Measurements from ENCODE around the gene PPP4R4. TPM values are rescaled to one million over a fixed set of nuclear protein-coding genes. Genes with fewer than 3 reads are reported as not detected.

Gene PPP4R4
- total RNA-seq, 4 donors from 2014 or later: 0.56 to 8.6 (median 1.7) TPM

DNA sequence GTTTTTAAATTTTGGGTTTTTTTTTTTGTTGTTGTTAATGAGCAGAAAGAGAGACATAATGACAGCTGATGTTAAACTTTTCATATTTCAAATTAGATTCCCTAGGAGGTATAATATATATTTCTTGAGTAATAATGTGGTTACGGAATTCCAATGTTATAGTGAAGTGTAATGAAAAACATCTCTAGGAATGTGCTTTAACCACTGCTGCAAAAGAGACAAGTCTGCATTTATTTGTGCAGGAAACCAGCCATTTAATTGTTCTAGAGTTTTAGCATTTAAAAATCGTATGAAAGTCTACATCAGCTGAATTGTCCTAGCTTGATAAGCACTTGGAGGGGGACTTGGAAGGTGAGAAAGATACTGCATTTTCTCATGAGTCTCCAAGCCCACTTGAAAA, 104.6 kb downstream of the PPP4R4 start:
- H3K4me3 ChIP-seq (ENCODE audit: low read depth, poor library complexity, severe bottlenecking): no peak overlapping the region
- DNase-seq (ENCODE audit: low spot score in 2 of 2): no peak
- WGBS, 2 donors: 65 to 69% methylated on average over 2 of the region's 2 CpGs
- intact Hi-C loops (cut with DNase I; ENCODE audit: low total_unique reads): no loop called here
- no peak for TF ChIP-seq POLR2A (IDR thresholded peaks at IDR 0.05)
- no peak for TF ChIP-seq CTCF (IDR thresholded peaks at IDR 0.05)

DNA sequence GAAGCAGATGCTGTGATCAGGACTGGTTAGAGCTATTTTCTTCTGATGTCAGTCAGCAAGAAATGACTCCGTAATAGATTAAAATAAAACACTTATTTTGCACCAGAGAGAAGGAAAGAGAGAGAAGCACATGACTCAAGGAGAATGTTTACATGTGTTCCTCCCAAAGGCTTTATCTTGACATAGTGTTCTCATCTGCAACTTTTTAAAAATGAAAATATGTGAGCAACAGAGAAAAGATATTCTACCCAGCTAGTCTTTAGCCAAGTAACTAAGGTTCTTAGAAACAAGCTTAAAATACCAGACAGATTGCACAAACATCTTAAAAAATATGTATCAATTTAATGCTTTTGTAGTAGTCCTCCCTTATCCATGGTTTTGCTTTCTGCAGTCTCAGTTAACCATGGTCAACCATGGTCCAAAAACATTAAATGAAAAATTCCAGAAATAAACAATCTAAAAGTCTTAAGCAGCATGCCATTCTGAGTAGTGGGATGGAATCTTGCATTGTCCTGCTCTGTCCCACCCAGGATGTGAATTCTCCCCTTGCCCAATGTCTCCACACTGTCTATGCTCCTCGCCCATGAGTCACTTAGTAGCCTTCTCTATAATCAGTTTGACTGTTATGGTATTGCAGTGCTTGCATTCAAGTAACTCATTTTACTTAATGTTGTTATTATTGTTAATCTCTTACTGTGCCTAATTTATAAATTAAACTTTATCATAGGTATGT, 109.0 kb downstream of the PPP4R4 start:
- no peak for DNase-seq (ENCODE audit: low spot score in 2 of 2)
- intact Hi-C loops (cut with DNase I; ENCODE audit: low total_unique reads): no loop called here

GRCh38 chr14:94284221-94284620, 110.1 kb downstream of the PPP4R4 start:
- intact Hi-C loops (cut with DNase I; ENCODE audit: low total_unique reads): no loop called here
- TF ChIP-seq CTCF (IDR thresholded peaks at IDR 0.05): no peak
- no peak for TF ChIP-seq POLR2A (IDR thresholded peaks at IDR 0.05)
- 85 to 93% methylated on average over 2 of the region's 2 CpGs for WGBS, 2 donors

More for the DNA sequence above, 109.0 kb downstream of the PPP4R4 start:
- H3K4me3 ChIP-seq (ENCODE audit: low read depth, poor library complexity, severe bottlenecking): no peak overlapping the region
- TF ChIP-seq POLR2A (IDR thresholded peaks at IDR 0.05): no peak
- no peak for TF ChIP-seq CTCF (IDR thresholded peaks at IDR 0.05)
- 75 to 82% methylated on average over 2 of the region's 2 CpGs for WGBS, 2 donors

DNA sequence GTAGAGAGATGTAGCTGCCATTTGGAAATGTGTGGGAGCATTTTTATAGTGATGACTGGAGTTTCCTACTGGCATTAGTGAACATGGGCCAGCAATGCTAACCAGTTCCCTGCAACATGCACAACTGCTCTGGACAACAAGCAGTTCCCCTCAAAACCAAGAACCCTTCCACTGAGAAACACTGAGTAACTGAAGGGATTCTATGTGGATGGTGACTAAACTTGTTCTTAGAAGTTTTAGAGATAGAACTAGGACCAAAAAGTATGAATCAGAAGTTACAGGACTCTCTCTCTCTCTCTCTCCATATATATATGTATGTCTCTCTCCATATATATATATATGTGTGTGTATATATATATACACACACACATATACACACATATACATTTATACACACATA, 111.0 kb downstream of the PPP4R4 start:
- H3K4me3 ChIP-seq (ENCODE audit: low read depth, poor library complexity, severe bottlenecking): no peak overlapping the region
- TF ChIP-seq POLR2A (IDR thresholded peaks at IDR 0.05) (no peak), CTCF (IDR thresholded peaks at IDR 0.05) (no peak)
- intact Hi-C loops (cut with DNase I; ENCODE audit: low total_unique reads): no loop called here
- no peak for DNase-seq (ENCODE audit: low spot score in 2 of 2)

More at GRCh38 chr14:94284221-94284620, 110.1 kb downstream of the PPP4R4 start:
- no peak for DNase-seq (ENCODE audit: low spot score in 2 of 2)
- H3K4me3 ChIP-seq (ENCODE audit: low read depth, poor library complexity, severe bottlenecking): no peak overlapping the region

GRCh38 chr14:94288610-94289465, 114.7 kb downstream of the PPP4R4 start:
- TF ChIP-seq CTCF (IDR thresholded peaks at IDR 0.05): no peak
- TF ChIP-seq POLR2A (IDR thresholded peaks at IDR 0.05): no peak
- no peak for DNase-seq (ENCODE audit: low spot score in 2 of 2)
- intact Hi-C loops (cut with DNase I; ENCODE audit: low total_unique reads): no loop called here
- H3K4me3 ChIP-seq (ENCODE audit: low read depth, poor library complexity, severe bottlenecking): no peak overlapping the region
- 63 to 75% methylated on average over 14 of the region's 14 CpGs for WGBS, 2 donors

Measured in lower leg skin (tissue), 4 donors.